ENCODE data around the gene IVNS1ABP. TPM values are rescaled to one million over a fixed set of nuclear protein-coding genes. Genes with fewer than 3 reads are reported as not detected.

Gene IVNS1ABP
- total RNA-seq, 6 experiments from 2014 or later: 34.1 to 52.4 (median 41.2) TPM

DNA sequence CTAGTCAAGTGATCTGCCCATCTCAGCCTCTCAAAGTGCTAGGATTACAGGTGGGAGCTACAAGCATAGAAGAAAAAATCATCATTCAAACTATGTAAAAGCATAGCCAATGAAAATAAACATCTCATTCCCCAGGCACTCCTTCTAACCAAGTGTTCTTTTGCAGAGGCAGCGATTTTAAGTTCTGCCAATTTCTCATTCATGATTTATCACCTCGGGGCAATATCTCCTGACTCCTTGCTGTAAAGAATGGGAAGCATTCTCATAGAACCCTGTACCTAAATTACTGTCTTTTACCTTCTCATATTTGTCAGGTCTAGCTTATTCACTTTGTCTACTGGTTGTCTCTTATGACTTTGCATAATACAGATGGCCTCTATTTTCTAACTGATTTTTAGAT, 32.5 kb upstream of the IVNS1ABP start:
- H3K36me3 Mint-ChIP-seq (ENCODE audit: low read depth): no peaks in the 10 kb centered on the region
- no peak overlapping the region for H3K4me3 Mint-ChIP-seq
- no peak overlapping the region for H3K27ac Mint-ChIP-seq
- peaks cover 16% of the 10 kb centered on the region for H3K4me1 Mint-ChIP-seq (ENCODE audit: low read depth)
- no peak for DNase-seq
- H3K27me3 Mint-ChIP-seq (ENCODE audit: insufficient read depth): peaks cover 2% of the 10 kb centered on the region
- TF ChIP-seq CTCF (IDR thresholded peaks at IDR 0.05): no peak
- no peaks in the 10 kb centered on the region for H3K9me3 Mint-ChIP-seq

GRCh38 chr1:185348985-185349384, 31.9 kb upstream of the IVNS1ABP start:
- Mint-ChIP-seq H3K9me3 (no peaks in the 10 kb centered on the region), H3K27ac (no peak overlapping the region), H3K27me3 (ENCODE audit: insufficient read depth) (peaks cover 2% of the 10 kb centered on the region), H3K36me3 (ENCODE audit: low read depth) (no peaks in the 10 kb centered on the region), H3K4me3 (no peak overlapping the region), H3K4me1 (ENCODE audit: low read depth) (peaks cover 16% of the 10 kb centered on the region)
- no peak for DNase-seq
- no peak for TF ChIP-seq CTCF (IDR thresholded peaks at IDR 0.05)

- H3K27me3 Mint-ChIP-seq (ENCODE audit: insufficient read depth): peaks cover 2% of the 10 kb centered on the region
- no peaks in the 10 kb centered on the region for H3K36me3 Mint-ChIP-seq (ENCODE audit: low read depth)
- H3K4me1 Mint-ChIP-seq (ENCODE audit: low read depth): peaks cover 15% of the 10 kb centered on the region
- no peaks in the 10 kb centered on the region for H3K9me3 Mint-ChIP-seq
- DNase-seq: no peak
- H3K27ac Mint-ChIP-seq: no peak overlapping the region
- H3K4me3 Mint-ChIP-seq: no peak overlapping the region
- TF ChIP-seq CTCF (IDR thresholded peaks at IDR 0.05): no peak
Measured at GRCh38 chr1:185348296-185348695, 31.3 kb upstream of the IVNS1ABP start.

GRCh38 chr1:185345913-185346720, 29.1 kb upstream of the IVNS1ABP start:
- no peak overlapping the region for H3K4me3 Mint-ChIP-seq
- no peak for TF ChIP-seq CTCF (IDR thresholded peaks at IDR 0.05)
- H3K27ac Mint-ChIP-seq: no peak overlapping the region
- H3K9me3 Mint-ChIP-seq: no peaks in the 10 kb centered on the region
- no peaks in the 10 kb centered on the region for H3K36me3 Mint-ChIP-seq (ENCODE audit: low read depth)
- H3K27me3 Mint-ChIP-seq (ENCODE audit: insufficient read depth): peaks cover 2% of the 10 kb centered on the region
- H3K4me1 Mint-ChIP-seq (ENCODE audit: low read depth): peaks cover 10% of the 10 kb centered on the region
- DNase-seq: no peak

- H3K36me3 Mint-ChIP-seq (ENCODE audit: low read depth): no peaks in the 10 kb centered on the region
- no peak overlapping the region for H3K4me3 Mint-ChIP-seq
- no peaks in the 10 kb centered on the region for H3K9me3 Mint-ChIP-seq
- no peak for TF ChIP-seq CTCF (IDR thresholded peaks at IDR 0.05)
- no peak for DNase-seq
- H3K27me3 Mint-ChIP-seq (ENCODE audit: insufficient read depth): no peaks in the 10 kb centered on the region; the same call in none of the 2 replicates
- peaks cover 16% of the 10 kb centered on the region for H3K4me1 Mint-ChIP-seq (ENCODE audit: low read depth)
- H3K27ac Mint-ChIP-seq: no peak overlapping the region
Measured at GRCh38 chr1:185343306-185343705, 26.3 kb upstream of the IVNS1ABP start.
